HG03442 (cell line): ENCODE data around the gene BICC1.
A peak's percentile ranks its signal among the peaks of the same experiment; 100 is the strongest.

Source experiments
- ATAC-seq: cut with Tn5 transposase; IDR thresholded peaks from one replicate; pipeline ENCODE4 v1.9.1; 2021; ENCODE audit warnings: mild to moderate bottlenecking, moderate library complexity; ENCODE audit not compliant: unreplicated experiment

Gene BICC1

GRCh38 chr10:58773944-58774343, 261.3 kb downstream of the BICC1 start:
- no peak for ATAC-seq

DNA sequence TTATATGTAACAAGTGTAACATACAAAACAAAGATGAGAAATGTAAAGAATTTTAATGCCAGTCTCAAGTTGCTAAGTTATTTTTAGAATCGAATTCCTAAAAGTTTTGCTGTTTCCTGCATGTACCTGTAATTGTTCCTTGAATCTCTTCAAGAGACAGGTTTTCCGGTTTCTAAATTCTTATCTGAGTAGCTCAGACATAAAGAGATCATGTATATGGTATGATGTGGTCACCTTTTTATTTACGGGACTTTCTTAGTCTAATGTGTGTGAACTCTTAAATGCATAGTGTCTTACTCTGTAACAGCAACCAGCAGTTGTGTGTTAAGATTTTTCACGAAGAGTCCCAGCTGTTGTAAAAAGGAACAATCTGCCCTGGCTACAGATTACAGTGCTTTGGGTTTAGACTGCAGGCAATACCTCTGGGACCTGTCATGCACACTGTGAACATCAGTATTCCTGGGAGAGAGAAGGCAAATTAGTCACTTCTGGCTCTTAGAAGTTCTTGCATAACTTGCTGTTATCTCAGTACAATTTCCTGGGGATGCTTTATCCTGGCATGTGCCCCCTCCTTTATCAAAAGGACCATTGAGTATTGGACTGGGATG, 263.4 kb downstream of the BICC1 start:
- no peak for ATAC-seq

DNA sequence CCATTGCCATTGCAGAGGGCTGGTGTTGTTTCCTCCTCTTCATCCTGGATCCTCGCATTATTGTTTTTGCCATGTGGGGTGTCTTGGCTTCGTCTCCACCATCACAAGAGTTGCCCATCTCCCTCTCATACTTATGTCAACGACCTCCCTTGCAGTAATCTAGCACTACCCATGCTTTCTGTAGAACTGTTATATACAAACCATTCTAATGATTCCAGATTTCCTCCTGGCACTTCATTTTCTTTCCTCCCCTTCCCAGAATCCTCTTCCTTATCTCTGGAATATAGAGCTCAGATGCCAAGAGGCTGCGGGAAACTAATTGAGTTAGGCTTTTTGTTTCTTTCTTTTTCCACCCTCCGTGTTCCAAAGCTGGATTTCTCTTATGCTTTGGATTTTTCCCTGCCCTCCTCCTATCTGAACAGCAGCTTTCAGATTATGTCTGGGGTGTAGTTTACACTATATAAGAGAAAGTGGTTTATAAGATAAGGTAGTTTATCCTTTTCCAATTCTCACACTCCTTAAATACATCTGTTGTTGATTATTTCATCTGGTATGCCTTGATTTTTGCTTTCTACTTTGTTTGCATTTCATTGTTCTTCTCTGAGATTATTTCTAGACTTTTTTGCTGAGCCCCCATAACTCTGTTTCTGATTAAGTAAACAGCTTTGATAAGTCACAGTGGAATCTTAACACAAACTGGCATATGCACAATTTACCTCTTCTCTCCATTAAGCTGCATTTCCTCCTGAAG, 264.1 kb downstream of the BICC1 start:
- no peak for ATAC-seq

DNA sequence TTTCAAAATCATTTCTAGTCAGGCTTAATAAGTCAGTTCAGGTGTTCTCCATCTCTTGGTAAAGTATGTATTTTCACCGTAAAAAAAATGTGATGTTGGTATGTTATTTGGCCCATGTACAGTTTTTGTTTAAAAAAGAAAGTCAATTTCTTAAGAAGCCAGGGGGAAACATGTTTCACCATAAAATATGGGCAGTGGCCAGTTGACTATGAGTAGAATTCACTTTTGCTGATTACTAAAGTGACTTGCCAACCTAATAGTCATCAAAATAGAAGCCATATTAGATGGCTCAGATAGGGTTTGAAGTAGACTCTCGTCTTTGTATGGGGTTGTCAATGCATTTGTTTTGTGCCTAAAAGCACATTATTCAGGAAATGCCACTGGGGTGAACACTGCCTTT, 266.3 kb downstream of the BICC1 start:
- ATAC-seq = no peak

DNA sequence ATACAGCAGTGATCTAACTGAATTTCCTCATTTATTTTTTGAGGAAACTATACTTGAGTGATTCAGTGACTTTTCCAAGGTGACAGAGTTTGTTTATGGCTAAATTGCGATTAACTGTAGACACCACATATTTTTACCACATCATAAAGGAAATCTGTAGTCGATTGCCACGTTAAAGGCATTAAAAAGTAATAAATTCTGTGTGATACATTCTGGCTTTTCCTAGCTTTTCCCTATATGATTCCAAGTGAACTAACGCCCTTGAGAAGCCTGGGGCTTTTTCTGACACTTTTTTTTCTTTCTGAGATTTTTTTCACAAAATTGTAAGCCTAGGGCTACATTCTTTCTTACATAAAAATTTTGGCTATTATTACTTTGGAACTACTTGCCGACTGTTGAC, 266.9 kb downstream of the BICC1 start:
- ATAC-seq = no peak

- no peak for ATAC-seq
Observed at GRCh38 chr10:58780476-58780875, 267.8 kb downstream of the BICC1 start.

DNA sequence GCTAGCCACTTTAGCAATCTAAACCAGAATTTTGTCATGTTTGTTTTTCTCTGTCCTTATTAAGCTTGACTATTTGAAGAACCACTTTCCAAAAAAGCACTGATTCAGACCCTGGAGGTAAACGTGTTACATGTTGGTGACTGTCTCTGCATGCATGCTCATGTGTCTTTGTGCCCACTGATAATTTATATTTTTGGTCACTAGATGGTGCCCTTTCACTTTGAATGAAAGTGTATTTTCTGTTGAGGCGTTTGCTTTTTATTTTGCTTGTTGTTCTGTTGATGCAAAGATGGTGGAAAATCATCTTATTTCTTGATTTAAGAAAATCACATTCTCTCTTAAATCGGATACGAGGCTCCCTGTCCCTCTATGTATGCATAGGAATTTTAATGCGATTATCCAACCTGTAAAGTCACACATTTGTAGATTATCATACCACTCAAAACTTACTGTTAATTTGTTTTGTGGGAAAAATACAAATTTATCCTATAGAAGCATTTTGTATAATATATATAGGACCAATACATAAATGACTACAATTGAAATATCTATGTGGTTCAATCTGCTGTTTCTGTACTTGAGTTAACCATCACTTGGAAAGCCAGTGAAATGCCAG, 269.3 kb downstream of the BICC1 start:
- peak; percentile 63 for ATAC-seq

DNA sequence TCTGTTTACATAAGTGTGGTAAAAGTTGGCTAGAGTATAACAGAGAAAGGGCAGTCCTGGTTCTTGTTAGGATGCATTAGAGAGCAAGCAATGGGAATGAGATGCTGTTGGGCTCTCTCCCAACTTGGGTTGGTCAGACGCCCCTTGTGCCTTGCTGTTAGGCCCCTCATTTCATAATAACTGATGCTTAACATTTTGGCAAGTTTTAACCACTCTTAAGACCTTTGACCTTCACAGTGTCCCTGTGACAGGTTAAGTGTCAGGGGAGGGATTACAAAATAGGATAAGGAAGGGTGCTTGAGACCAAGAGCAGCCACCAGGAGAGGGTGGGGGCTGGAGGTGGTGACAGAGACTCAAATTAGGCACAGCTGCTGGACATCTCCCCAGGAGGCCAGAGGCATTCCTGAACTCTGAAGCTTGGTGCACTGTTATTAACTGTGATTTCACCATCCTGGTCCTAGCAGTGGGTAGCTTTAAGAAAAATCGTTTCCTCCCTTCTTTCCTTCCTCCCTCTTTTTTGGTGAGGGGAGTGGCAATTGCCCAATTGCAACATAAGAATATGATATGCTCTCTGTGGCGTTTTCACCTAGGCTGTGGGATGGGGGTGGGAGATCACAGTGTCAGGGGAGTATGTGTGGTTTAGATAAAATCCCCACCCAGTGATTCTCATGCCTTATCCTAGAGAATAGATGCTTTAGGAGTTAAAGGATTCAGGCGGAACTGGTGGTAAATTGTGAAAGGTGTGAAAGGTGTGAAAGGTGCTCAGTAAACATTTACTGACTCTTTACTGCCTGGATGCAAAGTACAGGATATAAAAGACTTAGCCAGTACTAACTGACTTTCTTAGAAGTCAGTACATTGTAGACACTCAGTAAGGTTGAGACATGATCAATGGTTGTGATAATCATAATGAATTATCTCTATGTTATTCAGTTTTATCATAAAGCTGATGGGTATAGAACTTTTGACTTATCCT, 270.5 kb downstream of the BICC1 start:
- ATAC-seq = no peak

DNA sequence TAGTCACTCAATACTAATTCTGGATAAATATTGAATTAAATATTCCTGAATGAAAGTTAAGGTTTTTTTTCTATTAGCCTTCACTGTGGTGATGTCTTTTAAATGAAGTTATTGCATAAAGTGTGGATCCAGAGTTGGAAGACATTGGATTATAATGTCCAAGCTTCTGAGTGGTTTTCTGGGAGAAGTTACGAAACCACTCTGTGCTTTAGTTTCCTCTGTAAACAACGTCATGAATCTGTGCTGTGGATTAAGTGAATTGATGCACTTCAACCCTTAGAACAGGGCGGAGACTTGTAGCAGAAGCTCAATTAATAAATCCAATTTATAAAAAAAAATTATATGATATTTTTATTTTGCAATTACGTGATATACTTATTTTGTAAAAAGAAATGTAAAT, 271.7 kb downstream of the BICC1 start:
- ATAC-seq = no peak

- ATAC-seq = no peak
Observed at GRCh38 chr10:58785354-58785753, 272.7 kb downstream of the BICC1 start.

DNA sequence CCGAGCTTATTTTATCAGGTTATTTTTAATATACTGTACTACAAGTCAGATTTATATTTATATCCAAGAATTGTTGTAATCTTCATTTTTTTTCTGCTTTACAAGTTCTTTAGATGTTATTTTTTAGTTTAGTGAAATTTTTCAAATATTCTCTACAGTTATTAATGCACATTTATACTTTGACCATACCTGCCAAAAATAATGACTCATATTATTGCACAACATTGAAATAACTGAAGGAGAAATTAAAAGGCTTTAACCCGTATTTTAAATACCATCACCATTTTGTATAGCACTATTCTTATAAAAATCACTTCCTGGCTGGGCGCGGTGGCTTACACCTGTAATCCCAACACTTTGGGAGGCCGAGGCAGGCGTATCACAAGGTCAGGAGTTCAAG, 278.5 kb downstream of the BICC1 start:
- ATAC-seq = no peak

DNA sequence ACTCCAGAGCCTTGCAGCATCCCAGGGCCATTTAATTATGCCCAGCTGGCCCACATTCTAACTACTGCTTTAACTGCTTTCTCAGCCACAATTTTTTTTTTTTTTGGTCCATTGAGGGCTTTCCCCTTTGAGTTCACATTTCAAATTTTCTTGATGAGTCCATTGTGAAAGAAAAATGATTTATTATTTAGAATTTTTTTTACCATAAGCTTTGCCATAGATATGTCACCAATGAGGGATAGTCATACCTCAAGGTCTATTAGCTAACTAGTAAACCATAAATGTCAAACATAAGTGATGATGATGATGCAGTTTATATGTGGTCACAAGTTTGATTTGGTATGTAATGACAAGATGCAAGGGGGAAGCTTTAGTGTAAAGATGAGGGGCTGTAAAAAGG, 282.9 kb downstream of the BICC1 start:
- ATAC-seq = no peak

GRCh38 chr10:58796242-58796641, 283.6 kb downstream of the BICC1 start:
- ATAC-seq = no peak

- ATAC-seq = no peak
Observed at GRCh38 chr10:58796824-58797223, 284.2 kb downstream of the BICC1 start.

DNA sequence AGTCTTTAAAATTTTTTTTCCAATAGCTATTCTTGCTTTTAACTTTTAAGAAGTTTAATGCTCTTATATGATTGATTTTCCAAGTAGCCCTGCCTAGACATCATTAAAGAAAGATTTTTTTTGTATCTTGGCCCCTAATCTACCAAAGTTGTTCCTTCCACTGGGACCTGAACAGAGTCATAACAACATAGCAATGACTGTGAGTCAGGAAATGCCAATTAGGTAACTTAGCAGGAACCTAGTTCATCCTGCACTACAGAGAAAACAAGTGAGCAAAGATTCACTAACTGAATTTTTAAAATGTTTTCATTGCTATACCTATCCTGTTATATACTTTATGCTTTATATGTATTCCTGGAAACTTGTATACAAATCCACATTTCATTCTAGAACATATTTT, 284.7 kb downstream of the BICC1 start:
- ATAC-seq = no peak

- no peak for ATAC-seq
Observed at GRCh38 chr10:58802047-58802446, 289.4 kb downstream of the BICC1 start.

DNA sequence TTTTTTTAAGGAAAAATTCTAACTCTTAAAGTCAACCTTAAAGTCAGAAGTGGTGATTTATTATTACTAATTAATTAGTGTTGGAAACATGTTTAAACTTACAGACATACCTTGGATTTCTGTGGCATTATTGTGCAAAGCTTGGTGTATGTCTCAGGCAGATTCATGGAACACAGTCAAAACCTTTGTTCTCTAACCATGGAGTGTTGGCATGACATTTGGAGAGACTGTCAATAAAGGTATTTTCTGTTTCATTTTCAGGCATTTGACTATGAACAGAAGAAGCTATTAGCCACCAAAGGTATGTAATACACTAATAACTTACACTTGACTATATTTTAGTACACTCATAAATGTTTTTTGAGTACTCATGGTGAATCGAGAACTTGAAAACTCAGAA, 293.7 kb downstream of the BICC1 start:
- no peak for ATAC-seq

- no peak for ATAC-seq
Observed at GRCh38 chr10:58806970-58807628, 294.4 kb downstream of the BICC1 start.

DNA sequence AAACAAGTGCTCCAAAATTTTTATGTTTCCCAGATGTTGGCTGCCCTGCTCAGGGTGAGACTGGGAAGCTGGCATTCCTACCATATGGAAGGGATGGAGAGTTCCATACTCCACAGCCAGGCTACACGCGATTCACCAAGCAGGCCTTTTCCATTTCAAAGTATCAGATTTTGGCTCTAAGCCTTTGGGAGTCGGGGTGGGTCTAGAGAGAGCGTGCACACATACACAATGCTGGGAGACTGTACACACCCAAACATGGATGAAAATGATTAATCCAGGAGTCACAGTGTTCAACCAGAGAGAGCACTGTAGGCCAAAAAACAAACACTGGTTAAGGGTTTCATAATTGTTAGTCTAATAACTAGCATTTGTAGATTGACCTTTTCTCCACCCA, 295.0 kb downstream of the BICC1 start:
- no peak for ATAC-seq

DNA sequence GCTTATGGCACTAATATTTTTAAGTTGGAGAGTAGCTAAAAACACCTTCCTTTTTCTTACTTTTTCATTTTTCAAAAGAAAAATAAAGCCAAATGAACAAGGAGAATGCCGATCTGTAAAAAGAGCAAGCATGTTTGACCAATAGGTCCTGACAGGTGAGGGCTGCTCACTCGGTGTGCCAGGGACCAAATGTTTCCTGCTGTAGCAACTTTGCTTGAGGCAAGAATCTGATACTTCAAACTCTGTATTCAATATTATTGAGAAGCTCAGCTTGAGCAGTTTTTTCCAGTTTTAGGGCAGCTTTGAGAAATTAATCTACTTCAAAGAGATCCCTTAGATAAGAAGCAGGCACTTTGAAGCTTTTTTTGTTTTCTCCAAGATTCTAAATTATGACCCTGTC, 298.1 kb downstream of the BICC1 start:
- no peak for ATAC-seq

GRCh38 chr10:58813573-58813972, 300.9 kb downstream of the BICC1 start:
- no peak for ATAC-seq
